ENCODE results near the gene HUS1. TPM values are rescaled to one million over a fixed set of nuclear protein-coding genes. Genes with fewer than 3 reads are reported as not detected.
"Not testable (repeated sequence)": the region's sequence is repeated elsewhere in the genome, so short reads cannot be mapped to it uniquely, and the experiment has no call there.

The HUS1 gene
- total RNA-seq, 2 experiments from 2014 or later, result 37.1 to 43.5 TPM

GRCh38 chr7:47991741-47992311 is 12.4 kb upstream of the HUS1 start:
- CTCF ChIA-PET, result interaction anchor here (0.8 to 6.5 kb wide), 21 partner anchors 9 to 167 kb away, joined by 3 to 171 read pairs (median 5); partner anchors contain the start of gene UPP1
- Mint-ChIP-seq H3K4me3 (peak overlapping the region; percentile 83), H3K27ac (peak overlapping the region; percentile 94), H3K36me3 (ENCODE audit: low read depth) (no peaks in the 10 kb centered on the region), H3K9me3 (peaks cover 8% of the 10 kb centered on the region), H3K4me1 (ENCODE audit: low read depth) (peaks cover 17% of the 10 kb centered on the region), H3K27me3 (no peaks in the 10 kb centered on the region)
- ATAC-seq (peak; percentile 97), DNase-seq (peak; percentile 97)
- intact Hi-C loops (cut with micrococcal nuclease), result loop anchor here (1.0 to 5.0 kb wide), 2 partner anchors 95 to 118 kb away; partner anchors contain the start of gene UPP1
- POLR2A ChIA-PET, result interaction anchor here (0.5 to 2.5 kb wide), 12 partner anchors 13 to 118 kb away, joined by 3 to 12 read pairs (median 4); partner anchors contain the start of genes HUS1 and SUN3
- TF ChIP-seq CTCF (IDR thresholded peaks at IDR 0.05), result peak; percentile 53

- peaks cover 17% of the 10 kb centered on the region for H3K4me1 Mint-ChIP-seq (ENCODE audit: low read depth)
- POLR2A ChIA-PET, result interaction anchor here (0.5 to 2.5 kb wide), 10 partner anchors 12 to 119 kb away, joined by 3 to 12 read pairs (median 4); partner anchors contain the start of gene HUS1
Measured at GRCh38 chr7:47991270-47991669, 11.9 kb upstream of the HUS1 start.

GRCh38 chr7:47990592-47990991 is 11.2 kb upstream of the HUS1 start:
- CTCF ChIA-PET, result interaction anchor here (0.8 to 6.5 kb wide), 11 partner anchors 8 to 164 kb away, joined by 4 to 171 read pairs (median 6); partner anchors contain the start of gene UPP1
- intact Hi-C loops (cut with micrococcal nuclease), result loop anchor here (5.0 kb wide), 1 partner anchor 97 kb away; the partner anchor contains the start of gene UPP1
- Mint-ChIP-seq H3K27me3 (no peaks in the 10 kb centered on the region), H3K36me3 (ENCODE audit: low read depth) (no peaks in the 10 kb centered on the region), H3K4me3 (no peak overlapping the region), H3K4me1 (ENCODE audit: low read depth) (peaks cover 17% of the 10 kb centered on the region), H3K27ac (peak overlapping the region; percentile 60), H3K9me3 (peaks cover 8% of the 10 kb centered on the region)
- ATAC-seq (no peak), DNase-seq (no peak)
- POLR2A ChIA-PET, result interaction anchor here (1.9 to 2.5 kb wide), 3 partner anchors 11 to 98 kb away, joined by 8 to 12 read pairs (median 9); partner anchors contain the start of gene HUS1
- TF ChIP-seq CTCF (IDR thresholded peaks at IDR 0.05), result no peak

More at GRCh38 chr7:47991270-47991669, 11.9 kb upstream of the HUS1 start:
- intact Hi-C loops (cut with micrococcal nuclease), result loop anchor here (5.0 kb wide), 1 partner anchor 96 kb away; the partner anchor contains the start of gene UPP1
- DNase-seq (no peak), ATAC-seq (no peak)
- no peaks in the 10 kb centered on the region for H3K27me3 Mint-ChIP-seq
- H3K9me3 Mint-ChIP-seq, result peaks cover 8% of the 10 kb centered on the region
- peak overlapping the region; percentile 94 for H3K27ac Mint-ChIP-seq
- H3K4me3 Mint-ChIP-seq, result peak overlapping the region; percentile 83
- no peaks in the 10 kb centered on the region for H3K36me3 Mint-ChIP-seq (ENCODE audit: low read depth)
- no peak for TF ChIP-seq CTCF (IDR thresholded peaks at IDR 0.05)
- CTCF ChIA-PET, result interaction anchor here (0.8 to 6.5 kb wide), 21 partner anchors 9 to 164 kb away, joined by 3 to 171 read pairs (median 5); partner anchors contain the start of gene UPP1

- DNase-seq; ATAC-seq; H3K36me3 Mint-ChIP-seq (ENCODE audit: low read depth); H3K27ac Mint-ChIP-seq; H3K4me3 Mint-ChIP-seq; H3K9me3 Mint-ChIP-seq; H3K27me3 Mint-ChIP-seq: not testable (repeated sequence)
- intact Hi-C loops (cut with micrococcal nuclease), result loop anchor here (5.0 kb wide), 1 partner anchor 97 kb away; the partner anchor contains the start of gene UPP1
- H3K4me1 Mint-ChIP-seq (ENCODE audit: low read depth), result peaks cover 17% of the 10 kb centered on the region
- CTCF ChIA-PET, result interaction anchor here (1.1 to 6.5 kb wide), 10 partner anchors 9 to 165 kb away, joined by 3 to 171 read pairs (median 6); partner anchors contain the start of gene UPP1
- POLR2A ChIA-PET, result interaction anchor here (2.5 kb wide), 1 partner anchor 11 kb away, joined by 12 read pairs; the partner anchor contains the start of gene HUS1
Measured at GRCh38 chr7:47989607-47990400, 10.4 kb upstream of the HUS1 start.

Measured in activated CD8-positive, alpha-beta T cell treated with anti-CD3 and anti-CD28 coated beads for 36 hours (primary cell).